GM12878 (cell line): ENCODE data around the gene H6PD. TPM values are rescaled to one million over a fixed set of nuclear protein-coding genes. Genes with fewer than 3 reads are reported as not detected.

Experiments
- CBX5 ChIP-seq: sonication (generic); IDR thresholded peaks from 2 replicates; pipeline ENCODE4 v1.6.1; 2016; ENCODE audit warnings: low read depth, moderate library complexity, mild to moderate bottlenecking, inconsistent platforms
- E2F4 ChIP-seq: IDR thresholded peaks from 2 replicates; pipeline ENCODE4 v1.6.1; 2012; ENCODE audit warnings: low read depth, low read length, improper control_type of control experiment
- JUNB ChIP-seq: IDR thresholded peaks from 2 replicates; pipeline ENCODE4 v1.6.1; 2016; ENCODE audit warnings: antibody characterized with exemption, mild to moderate bottlenecking
- MEF2B ChIP-seq: fragments of 450-650 bp; IDR thresholded peaks from 2 replicates; pipeline ENCODE4 v1.6.1; 2018; ENCODE audit warnings: mild to moderate bottlenecking, moderate library complexity; ENCODE audit not compliant: partially characterized antibody, poor library complexity, severe bottlenecking
- TCF3 ChIP-seq: IDR thresholded peaks from 2 replicates; pipeline ENCODE4 v1.6.1; 2012; ENCODE audit warnings: low read depth, mild to moderate bottlenecking, low read length, borderline replicate concordance; ENCODE audit not compliant: insufficient read depth
- ZNF592 ChIP-seq: fragments of 450-650 bp; IDR thresholded peaks from 2 replicates; pipeline ENCODE4 v1.6.1; 2017; ENCODE audit warnings: mild to moderate bottlenecking, moderate library complexity
- polyA plus RNA-seq, 11 experiments: library from polyadenylated mRNA; depleted of rRNA in 4 of 11; unstranded in 6 of 11; stranded (reverse) in 5 of 11; fragments of >200 nt; fragmentation: Nextera tagmentation in 4 of 11; fragmentation: Illumina TruSeq in 1 of 11; extraction: Ambion mirVana in 4 of 11; extraction: Trizol in 1 of 11; gene quantifications; 1 replicate in 1 of 11; 2 replicates in 10 of 11; pipeline versions ENCODE4 v1.2.1 to v1.2.3, GENCODE V29; 2011 to 2016; ENCODE audit warnings: inconsistent platforms in 2 of 11, missing spikeins in 2 of 11, low read depth in 1 of 11
- total RNA-seq, 4 experiments: library from RNA; depleted of rRNA in 3 of 4; stranded (reverse); fragments of >200 nt in 3 of 4; fragmentation: Illumina TruSeq in 1 of 4; extraction: Trizol in 1 of 4; gene quantifications; 2 replicates each; pipeline versions ENCODE4 v1.2.1 to v1.2.3, GENCODE V29; 2013 to 2021

Gene H6PD
- total and polyA plus RNA-seq, 10 of the 15 experiments (the other 5 are each of a cell fraction or from before 2014, with no cell fraction given): 1.2 to 20.7 (median 7.7) TPM

- no peak for TF ChIP-seq E2F4
- TF ChIP-seq TCF3: no peak
- TF ChIP-seq CBX5: no peak
- no peak for TF ChIP-seq JUNB
- TF ChIP-seq MEF2B: no peak
- TF ChIP-seq ZNF592: no peak
Observed at GRCh38 chr1:9222846-9223625, 11.5 kb upstream of the H6PD start (continued).
